ENCODE data around the gene RIOK1.

- TF ChIP-seq TCF4 (CRISPR knock-in tag; IDR thresholded peaks at IDR 0.05; ENCODE audit: borderline replicate concordance) = no peak
- TF ChIP-seq RARB (CRISPR knock-in tag; IDR thresholded peaks at IDR 0.05) = no peak
- TF ChIP-seq, protein P1, sequence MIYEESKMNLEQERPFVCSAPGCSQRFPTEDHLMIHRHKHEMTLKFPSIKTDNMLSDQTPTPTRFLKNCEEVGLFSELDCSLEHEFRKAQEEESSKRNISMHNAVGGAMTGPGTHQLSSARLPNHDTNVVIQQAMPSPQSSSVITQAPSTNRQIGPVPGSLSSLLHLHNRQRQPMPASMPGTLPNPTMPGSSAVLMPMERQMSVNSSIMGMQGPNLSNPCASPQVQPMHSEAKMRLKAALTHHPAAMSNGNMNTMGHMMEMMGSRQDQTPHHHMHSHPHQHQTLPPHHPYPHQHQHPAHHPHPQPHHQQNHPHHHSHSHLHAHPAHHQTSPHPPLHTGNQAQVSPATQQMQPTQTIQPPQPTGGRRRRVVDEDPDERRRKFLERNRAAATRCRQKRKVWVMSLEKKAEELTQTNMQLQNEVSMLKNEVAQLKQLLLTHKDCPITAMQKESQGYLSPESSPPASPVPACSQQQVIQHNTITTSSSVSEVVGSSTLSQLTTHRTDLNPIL (CRISPR knock-in tag; IDR thresholded peaks at IDR 0.05; ENCODE audit: low read depth) = no peak
- TF ChIP-seq ZC3H10 (CRISPR knock-in tag; IDR thresholded peaks at IDR 0.05) = no peak
- no peak for TF ChIP-seq ZNF70 (CRISPR knock-in tag; IDR thresholded peaks at IDR 0.05)
- TF ChIP-seq ESRRG (CRISPR knock-in tag; IDR thresholded peaks at IDR 0.05) = no peak
- TF ChIP-seq, protein P2, sequence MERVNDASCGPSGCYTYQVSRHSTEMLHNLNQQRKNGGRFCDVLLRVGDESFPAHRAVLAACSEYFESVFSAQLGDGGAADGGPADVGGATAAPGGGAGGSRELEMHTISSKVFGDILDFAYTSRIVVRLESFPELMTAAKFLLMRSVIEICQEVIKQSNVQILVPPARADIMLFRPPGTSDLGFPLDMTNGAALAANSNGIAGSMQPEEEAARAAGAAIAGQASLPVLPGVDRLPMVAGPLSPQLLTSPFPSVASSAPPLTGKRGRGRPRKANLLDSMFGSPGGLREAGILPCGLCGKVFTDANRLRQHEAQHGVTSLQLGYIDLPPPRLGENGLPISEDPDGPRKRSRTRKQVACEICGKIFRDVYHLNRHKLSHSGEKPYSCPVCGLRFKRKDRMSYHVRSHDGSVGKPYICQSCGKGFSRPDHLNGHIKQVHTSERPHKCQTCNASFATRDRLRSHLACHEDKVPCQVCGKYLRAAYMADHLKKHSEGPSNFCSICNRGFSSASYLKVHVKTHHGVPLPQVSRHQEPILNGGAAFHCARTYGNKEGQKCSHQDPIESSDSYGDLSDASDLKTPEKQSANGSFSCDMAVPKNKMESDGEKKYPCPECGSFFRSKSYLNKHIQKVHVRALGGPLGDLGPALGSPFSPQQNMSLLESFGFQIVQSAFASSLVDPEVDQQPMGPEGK (CRISPR knock-in tag; IDR thresholded peaks at IDR 0.05; ENCODE audit: borderline replicate concordance) = no peak
- TF ChIP-seq, protein P3, sequence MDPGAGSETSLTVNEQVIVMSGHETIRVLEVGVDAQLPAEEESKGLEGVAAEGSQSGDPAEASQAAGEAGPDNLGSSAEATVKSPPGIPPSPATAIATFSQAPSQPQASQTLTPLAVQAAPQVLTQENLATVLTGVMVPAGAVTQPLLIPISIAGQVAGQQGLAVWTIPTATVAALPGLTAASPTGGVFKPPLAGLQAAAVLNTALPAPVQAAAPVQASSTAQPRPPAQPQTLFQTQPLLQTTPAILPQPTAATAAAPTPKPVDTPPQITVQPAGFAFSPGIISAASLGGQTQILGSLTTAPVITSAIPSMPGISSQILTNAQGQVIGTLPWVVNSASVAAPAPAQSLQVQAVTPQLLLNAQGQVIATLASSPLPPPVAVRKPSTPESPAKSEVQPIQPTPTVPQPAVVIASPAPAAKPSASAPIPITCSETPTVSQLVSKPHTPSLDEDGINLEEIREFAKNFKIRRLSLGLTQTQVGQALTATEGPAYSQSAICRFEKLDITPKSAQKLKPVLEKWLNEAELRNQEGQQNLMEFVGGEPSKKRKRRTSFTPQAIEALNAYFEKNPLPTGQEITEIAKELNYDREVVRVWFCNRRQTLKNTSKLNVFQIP (CRISPR knock-in tag; IDR thresholded peaks at IDR 0.05; ENCODE audit: borderline replicate concordance, low read depth) = no peak
Observed at GRCh38 chr6:7341271-7341670, 48.3 kb upstream of the RIOK1 start.
